Upper lobe of left lung (tissue), 4 donors: ENCODE measurements around the gene MLF2.

Experiments used
- EP300 ChIP-seq, 4 donors: sonication (generic); formaldehyde crosslinking; IDR thresholded peaks; one replicate each; pipeline ENCODE4 v1.5.1; 2017; ENCODE audit warnings: antibody characterized with exemption in 4 of 4, control low read depth in 2 of 4
- POLR2A ChIP-seq, 4 donors: fragments of 450-650 bp; IDR thresholded peaks; one replicate each; pipeline ENCODE4 v1.5.1; 2016 to 2017; ENCODE audit warnings: antibody characterized with exemption in 4 of 4, mild to moderate bottlenecking in 2 of 4
- TF ChIP-seq, protein P1 (sequence below), 6 experiments: fragments of 450-650 bp in 4 of 6; fragments of 200-600 bp in 2 of 6; sonication (generic) in 2 of 6; IDR thresholded peaks; one replicate each; pipeline ENCODE4 v1.5.1; 2016 to 2019; ENCODE audit warnings: antibody characterized with exemption in 6 of 6

DNA sequence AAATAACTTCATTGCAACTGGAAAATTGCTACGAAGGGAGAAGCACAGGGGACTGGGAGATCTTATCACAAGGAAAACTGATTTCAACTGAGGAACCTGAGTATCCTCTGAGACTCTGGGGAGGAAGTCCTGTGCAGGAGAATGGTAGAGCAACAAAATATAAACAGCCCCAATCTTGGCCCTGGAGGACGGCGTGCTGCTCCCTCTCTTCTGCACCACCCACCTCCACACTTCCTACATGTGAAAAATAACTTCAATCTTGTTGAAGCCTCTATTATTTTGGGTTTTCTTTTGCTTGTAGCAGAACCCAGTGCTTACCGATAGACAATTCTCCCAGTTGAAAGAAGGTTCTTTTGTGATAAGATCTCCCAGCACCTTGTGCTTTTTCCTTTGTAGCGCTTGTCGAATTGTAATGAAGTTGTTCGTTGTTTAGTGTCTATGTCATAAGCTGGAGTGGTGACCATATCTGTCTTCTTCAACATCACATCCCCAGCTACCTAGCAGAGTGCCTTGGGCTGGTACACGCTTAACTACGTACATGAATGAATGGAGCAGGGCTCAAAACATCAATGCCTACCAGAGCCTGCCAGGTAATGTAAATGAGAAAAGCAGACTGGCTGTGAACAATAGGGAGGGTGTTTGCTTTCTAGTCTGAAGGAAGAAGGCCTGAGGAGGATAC, 33.6 kb upstream of the MLF2 start:
- TF ChIP-seq, protein P1, sequence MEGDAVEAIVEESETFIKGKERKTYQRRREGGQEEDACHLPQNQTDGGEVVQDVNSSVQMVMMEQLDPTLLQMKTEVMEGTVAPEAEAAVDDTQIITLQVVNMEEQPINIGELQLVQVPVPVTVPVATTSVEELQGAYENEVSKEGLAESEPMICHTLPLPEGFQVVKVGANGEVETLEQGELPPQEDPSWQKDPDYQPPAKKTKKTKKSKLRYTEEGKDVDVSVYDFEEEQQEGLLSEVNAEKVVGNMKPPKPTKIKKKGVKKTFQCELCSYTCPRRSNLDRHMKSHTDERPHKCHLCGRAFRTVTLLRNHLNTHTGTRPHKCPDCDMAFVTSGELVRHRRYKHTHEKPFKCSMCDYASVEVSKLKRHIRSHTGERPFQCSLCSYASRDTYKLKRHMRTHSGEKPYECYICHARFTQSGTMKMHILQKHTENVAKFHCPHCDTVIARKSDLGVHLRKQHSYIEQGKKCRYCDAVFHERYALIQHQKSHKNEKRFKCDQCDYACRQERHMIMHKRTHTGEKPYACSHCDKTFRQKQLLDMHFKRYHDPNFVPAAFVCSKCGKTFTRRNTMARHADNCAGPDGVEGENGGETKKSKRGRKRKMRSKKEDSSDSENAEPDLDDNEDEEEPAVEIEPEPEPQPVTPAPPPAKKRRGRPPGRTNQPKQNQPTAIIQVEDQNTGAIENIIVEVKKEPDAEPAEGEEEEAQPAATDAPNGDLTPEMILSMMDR (IDR thresholded peaks at IDR 0.05) = no peak
- TF ChIP-seq EP300 (IDR thresholded peaks at IDR 0.05) = no peak
- TF ChIP-seq POLR2A (IDR thresholded peaks at IDR 0.05) = no peak
